Activated CD8-positive, alpha-beta T cell treated with anti-CD3 and anti-CD28 coated beads, Interleukin-2, amount 10 ng/mL, durations not matched to agents 7 days and 5 days (primary cell): ENCODE data around the gene ANKRD24. TPM values are rescaled to one million over a fixed set of nuclear protein-coding genes. Genes with fewer than 3 reads are reported as not detected.
"Not testable (repeated sequence)": the region's sequence is repeated elsewhere in the genome, so short reads cannot be mapped to it uniquely, and the experiment has no call there.

Experiments
- ATAC-seq: fragments of 150-1000 bp; cut with Tn5 transposase; one replicate; pipeline ENCODE4 v1.10.0; 2021; ENCODE audit warnings: moderate library complexity
- CTCF ChIA-PET: fragments of 350-600 bp; sonication (Branson Sonifier 250); formaldehyde crosslinking; loops from one replicate; lab custom pipeline; 2021; ENCODE audit warnings: antibody characterized with exemption; lab: Charles Lee
- POLR2A ChIA-PET: fragments of 350-600 bp; sonication (Branson Sonifier 250); formaldehyde crosslinking; loops from one replicate; lab custom pipeline; 2021; ENCODE audit warnings: antibody characterized with exemption; lab: Charles Lee
- DNase-seq: peaks from one replicate; pipeline ENCODE4 v3.0.0-alpha.2; 2020
- H3K27ac Mint-ChIP-seq: one replicate; pipeline ENCODE4 v1.8.0; 2021; ENCODE audit warnings: mild to moderate bottlenecking, mixed read lengths
- H3K27me3 Mint-ChIP-seq: one replicate; pipeline ENCODE4 v1.8.0; 2021; ENCODE audit warnings: low read depth, mixed read lengths
- H3K36me3 Mint-ChIP-seq: one replicate; pipeline ENCODE4 v1.8.0; 2021; ENCODE audit warnings: low read depth, mixed read lengths
- H3K4me1 Mint-ChIP-seq: one replicate; pipeline ENCODE4 v1.8.0; 2021; ENCODE audit warnings: low read depth, mixed read lengths
- H3K4me3 Mint-ChIP-seq: one replicate; pipeline ENCODE4 v1.8.0; 2021; ENCODE audit warnings: mild to moderate bottlenecking, mixed read lengths
- H3K9me3 Mint-ChIP-seq: one replicate; pipeline ENCODE4 v1.8.0; 2022; ENCODE audit warnings: mixed read lengths; ENCODE audit not compliant: insufficient read depth
- total RNA-seq, 2 experiments: library from RNA; stranded (reverse); gene quantifications; one replicate each; pipeline ENCODE4 v1.2.3, GENCODE V29; 2021

Gene ANKRD24
- total RNA-seq, 2 experiments from 2014 or later = 0.68 to 0.73 TPM

DNA sequence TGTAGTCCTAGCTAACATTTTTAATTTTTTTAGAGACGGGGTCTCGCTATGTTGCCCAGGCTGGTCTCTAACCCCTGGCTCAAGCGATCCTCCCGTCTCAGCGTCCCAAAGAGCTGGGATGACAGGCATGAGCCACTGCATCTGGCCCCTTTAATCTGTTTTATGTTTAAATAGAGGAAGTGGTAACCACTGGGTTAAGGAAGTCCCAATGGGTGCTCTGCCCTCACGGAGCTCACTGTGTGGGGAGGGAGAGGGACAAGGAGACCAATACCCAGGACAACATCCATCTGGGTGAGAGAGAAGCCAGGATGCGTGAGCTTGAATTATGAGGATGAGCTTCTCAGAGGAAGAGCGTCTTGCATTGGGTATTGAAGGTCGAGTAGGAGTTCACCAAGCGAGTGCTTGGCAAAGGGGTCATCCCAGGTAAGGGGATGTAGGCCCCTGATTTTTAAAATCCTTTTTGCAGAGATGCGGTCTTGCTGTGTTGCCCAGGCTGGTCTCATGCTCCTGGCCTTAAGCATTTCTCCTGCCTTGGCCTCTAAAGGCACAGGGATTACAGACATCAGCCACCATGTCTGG, 78.2 kb downstream of the ANKRD24 start:
- Mint-ChIP-seq H3K27me3 (no peaks in the 10 kb centered on the region), H3K4me1 (peaks cover 30% of the 10 kb centered on the region), H3K4me3 (no peak overlapping the region), H3K27ac (peak overlapping the region; percentile 39), H3K36me3 (peaks cover 42% of the 10 kb centered on the region), H3K9me3 (no peaks in the 10 kb centered on the region)
- CTCF ChIA-PET = interaction anchor here (1.0 to 1.6 kb wide), 2 partner anchors 14 to 92 kb away, joined by 3 to 5 read pairs; partner anchors contain the start of gene YJU2
- ATAC-seq (no peak), DNase-seq (no peak)
- POLR2A ChIA-PET = no interaction called here

DNA sequence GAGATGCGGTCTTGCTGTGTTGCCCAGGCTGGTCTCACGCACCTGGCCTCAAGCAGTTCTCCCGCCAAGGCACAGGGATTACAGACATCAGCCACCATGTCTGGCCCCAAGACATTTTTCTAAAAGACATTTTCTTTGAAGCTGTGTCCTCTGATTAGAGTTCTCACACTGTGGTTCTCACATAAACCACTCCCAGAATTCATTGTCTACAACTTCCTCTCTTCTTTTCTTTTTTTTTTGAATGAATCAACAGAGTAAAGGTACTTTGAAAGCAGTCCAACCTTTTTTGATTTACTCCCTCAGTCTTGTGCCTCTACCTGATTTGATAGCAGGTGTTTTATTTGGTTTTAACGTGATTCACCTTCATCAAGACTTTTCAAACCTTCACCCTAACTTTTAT, 82.3 kb downstream of the ANKRD24 start:
- Mint-ChIP-seq H3K36me3 (peaks cover 49% of the 10 kb centered on the region), H3K4me1 (peaks cover 48% of the 10 kb centered on the region)

DNA sequence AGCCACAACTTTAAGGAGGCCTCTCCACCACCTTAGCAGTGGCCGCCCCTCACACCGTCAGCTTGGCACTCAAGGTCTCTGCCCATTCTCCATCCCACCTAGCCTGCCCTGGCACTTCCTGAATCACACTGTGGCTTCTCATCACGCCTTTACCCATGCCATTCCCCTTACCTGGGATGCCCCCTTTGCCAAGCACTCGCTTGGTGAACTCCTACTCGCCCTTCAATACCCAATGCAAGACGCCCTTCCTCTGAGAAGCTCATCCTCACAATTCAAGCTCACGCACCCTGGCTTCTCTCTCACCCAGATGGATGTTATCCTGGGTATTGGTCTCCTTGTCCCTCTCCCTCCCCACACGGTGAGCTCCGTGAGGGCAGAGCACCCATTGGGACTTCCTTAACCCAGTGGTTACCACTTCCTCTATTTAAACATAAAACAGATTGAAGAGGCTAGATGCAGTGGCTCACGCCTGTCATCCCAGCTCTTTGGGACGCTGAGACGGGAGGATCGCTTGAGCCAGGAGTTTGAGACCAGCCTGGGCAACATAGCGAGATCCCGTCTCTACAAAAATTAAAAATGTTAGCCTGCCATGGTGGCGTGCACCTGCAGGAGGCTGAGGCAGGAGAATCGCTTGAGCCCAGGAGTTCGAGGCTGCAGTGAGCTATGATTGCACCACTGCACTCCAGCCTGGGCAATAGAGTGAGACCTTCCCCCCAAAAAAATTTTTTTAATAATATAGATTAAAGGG, 83.9 kb downstream of the ANKRD24 start:
- DNase-seq (no peak), ATAC-seq (no peak)
- H3K9me3 Mint-ChIP-seq = no peaks in the 10 kb centered on the region
- peaks cover 50% of the 10 kb centered on the region for H3K36me3 Mint-ChIP-seq
- H3K27me3 Mint-ChIP-seq = no peaks in the 10 kb centered on the region
- peaks cover 43% of the 10 kb centered on the region for H3K4me1 Mint-ChIP-seq
- POLR2A ChIA-PET = interaction anchor here (0.7 to 1.3 kb wide), 4 partner anchors 20 to 190 kb away, joined by 3 to 6 read pairs (median 3); partner anchors contain the start of gene YJU2
- peak overlapping the region; percentile 94 for H3K27ac Mint-ChIP-seq
- H3K4me3 Mint-ChIP-seq = no peak overlapping the region
- CTCF ChIA-PET = interaction anchor here (0.6 to 3.8 kb wide), 34 partner anchors 9 to 260 kb away, joined by 3 to 49 read pairs (median 5); partner anchors contain the start of genes CHAF1A, HDGFL2, MPND and SH3GL1

More for the DNA sequence above, 82.3 kb downstream of the ANKRD24 start:
- Mint-ChIP-seq H3K9me3 (no peaks in the 10 kb centered on the region), H3K4me3 (peak overlapping the region; percentile 34), H3K27ac (peak overlapping the region; percentile 94), H3K27me3 (no peaks in the 10 kb centered on the region)
- ATAC-seq = peak; percentile 52
- DNase-seq = peak; percentile 29
- ChIA-PET POLR2A (interaction anchor here (1.0 kb wide), 1 partner anchor 18 kb away, joined by 3 read pairs; the partner anchor contains the start of gene YJU2), CTCF (interaction anchor here (0.7 to 3.8 kb wide), 5 partner anchors 17 to 136 kb away, joined by 3 to 49 read pairs (median 19); partner anchors contain the start of genes CHAF1A, SH3GL1 and YJU2)

DNA sequence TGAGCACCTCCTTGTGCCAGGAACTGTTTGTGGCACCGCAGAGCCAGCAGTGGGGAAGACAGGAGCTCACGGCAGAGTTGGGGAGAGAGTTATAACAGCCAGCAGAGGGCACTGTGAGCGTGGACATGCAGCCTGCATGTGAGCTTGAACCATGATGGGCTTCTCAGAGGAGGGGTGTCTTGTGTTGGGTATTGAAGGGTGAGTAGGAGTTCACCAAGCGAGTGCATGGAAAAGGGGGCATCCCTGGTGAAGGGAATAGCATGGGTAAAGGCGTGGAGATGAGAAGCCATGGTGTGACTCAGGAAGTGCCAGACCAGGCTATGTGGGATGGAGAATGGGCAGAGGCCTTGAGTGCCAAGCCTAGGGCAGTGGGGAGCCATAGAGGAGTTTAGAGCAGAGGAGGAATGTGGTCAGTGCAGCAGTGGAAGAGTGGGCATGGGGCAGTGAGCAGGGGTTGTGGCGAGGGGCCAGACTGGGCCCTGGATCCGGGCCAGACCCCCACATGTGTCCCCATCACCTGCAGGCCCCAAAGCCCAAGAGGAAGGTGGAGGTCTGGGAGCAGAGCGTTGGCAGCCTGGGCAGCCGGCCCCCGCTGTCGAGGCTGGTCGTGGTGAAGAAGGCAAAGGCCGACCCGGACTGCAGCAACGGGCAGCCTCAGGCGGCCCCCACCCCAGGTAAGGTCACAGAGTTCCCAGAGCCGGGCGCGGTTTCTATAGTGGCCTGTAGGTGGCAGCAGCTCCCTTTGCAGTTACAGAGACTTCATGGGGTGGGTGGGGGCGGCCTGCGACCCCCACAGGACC, 84.8 kb downstream of the ANKRD24 start:
- POLR2A ChIA-PET = interaction anchor here (0.7 to 1.3 kb wide), 5 partner anchors 20 to 189 kb away, joined by 3 to 6 read pairs (median 3); partner anchors contain the start of gene YJU2
- CTCF ChIA-PET = interaction anchor here (0.6 to 3.8 kb wide), 37 partner anchors 9 to 259 kb away, joined by 3 to 49 read pairs (median 5); partner anchors contain the start of genes CHAF1A, HDGFL2, MPND and SH3GL1
- DNase-seq = peak; percentile 77
- Mint-ChIP-seq H3K36me3 (peaks cover 56% of the 10 kb centered on the region), H3K4me1 (peaks cover 43% of the 10 kb centered on the region), H3K27ac (peak overlapping the region; percentile 78), H3K27me3 (no peaks in the 10 kb centered on the region), H3K4me3 (no peak overlapping the region), H3K9me3 (no peaks in the 10 kb centered on the region)
- peak; percentile 60 for ATAC-seq

DNA sequence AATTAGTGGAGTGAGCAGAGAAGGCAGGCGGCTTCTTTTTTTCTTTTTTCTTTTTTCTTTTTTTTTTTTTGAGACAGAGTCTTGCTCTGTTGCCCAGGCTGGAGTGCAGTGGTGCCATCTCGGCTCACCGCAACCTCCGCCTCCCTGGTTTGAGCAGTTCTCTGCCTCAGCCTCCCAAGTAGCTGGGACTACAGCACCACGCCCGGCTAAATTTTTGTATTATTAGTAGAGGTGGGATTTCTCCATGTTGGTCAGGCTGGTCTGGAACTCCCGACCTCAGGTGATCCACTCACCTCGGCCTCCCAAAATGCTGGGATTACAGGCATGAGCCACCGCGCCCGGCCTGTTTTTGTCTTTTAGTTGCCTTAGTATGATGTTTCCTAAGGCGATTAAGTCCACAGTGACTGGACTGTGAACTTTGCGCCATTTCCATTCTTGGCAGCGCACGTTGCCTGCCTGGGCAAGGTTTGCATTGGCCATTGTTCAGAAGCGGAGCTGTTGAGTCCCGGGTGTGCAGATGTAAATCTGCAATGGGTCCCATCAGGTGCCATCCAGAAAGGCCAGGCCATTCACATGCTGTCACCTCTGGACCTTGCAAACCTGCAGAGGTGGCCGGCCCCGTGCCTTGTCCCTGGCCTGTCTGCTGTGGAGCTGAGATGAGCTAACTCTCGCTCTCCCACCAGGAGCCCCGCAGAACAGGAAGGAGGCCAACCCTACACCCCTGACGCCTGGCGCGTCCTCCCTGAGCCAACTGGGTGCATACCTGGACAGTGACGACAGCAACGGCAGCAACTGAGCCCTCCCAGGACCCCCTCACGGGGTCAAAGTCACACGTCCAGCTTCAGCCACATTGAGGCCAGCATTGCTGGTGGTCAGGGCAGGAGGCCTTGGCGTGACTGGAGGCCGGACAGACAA, 85.7 kb downstream of the ANKRD24 start:
- DNase-seq (no peak), ATAC-seq (no peak)
- H3K27me3 Mint-ChIP-seq = no peaks in the 10 kb centered on the region
- no peak overlapping the region for H3K27ac Mint-ChIP-seq
- ChIA-PET POLR2A (interaction anchor here (1.1 to 1.3 kb wide), 2 partner anchors 85 to 134 kb away, joined by 3 to 6 read pairs; no protein-coding TSS in a partner anchor), CTCF (interaction anchor here (0.7 to 3.8 kb wide), 13 partner anchors 11 to 452 kb away, joined by 3 to 49 read pairs (median 9); partner anchors contain the start of genes CHAF1A, HDGFL2, MPND and SH3GL1)
- H3K4me1 Mint-ChIP-seq = peaks cover 41% of the 10 kb centered on the region
- H3K9me3 Mint-ChIP-seq = no peaks in the 10 kb centered on the region
- H3K4me3 Mint-ChIP-seq = no peak overlapping the region
- peaks cover 54% of the 10 kb centered on the region for H3K36me3 Mint-ChIP-seq

DNA sequence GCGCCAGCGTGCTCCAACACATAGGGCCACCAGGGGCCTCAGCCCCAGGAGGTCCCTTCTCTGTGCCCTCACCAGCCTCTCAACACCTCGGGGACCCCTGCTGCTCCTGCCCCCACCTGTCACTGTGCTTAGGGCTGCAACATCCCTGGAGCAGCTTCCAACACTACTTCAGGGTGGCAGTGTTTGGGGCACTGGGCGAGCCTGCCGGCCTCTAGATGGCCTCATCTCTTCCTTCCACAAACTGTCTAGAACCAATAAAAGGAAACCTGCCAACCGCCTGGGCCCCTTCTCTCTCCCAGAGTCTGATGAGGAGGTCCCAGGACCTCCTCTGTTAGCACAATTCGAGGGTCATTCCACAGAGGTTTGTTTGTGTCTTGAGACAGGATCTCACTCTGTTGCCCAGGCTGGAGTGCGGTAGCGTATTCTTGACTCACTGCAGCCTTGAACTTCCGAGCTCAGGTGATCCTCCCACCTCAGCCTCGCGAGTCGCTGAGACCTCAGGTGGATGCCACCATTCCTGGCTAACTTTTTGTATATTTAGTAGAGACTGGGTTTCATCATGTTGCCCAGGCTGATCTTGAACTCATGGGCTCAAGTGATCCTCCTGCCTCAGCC, 86.4 kb downstream of the ANKRD24 start:
- H3K9me3 Mint-ChIP-seq = no peaks in the 10 kb centered on the region
- no peak overlapping the region for H3K4me3 Mint-ChIP-seq
- peaks cover 34% of the 10 kb centered on the region for H3K4me1 Mint-ChIP-seq
- ChIA-PET POLR2A (no interaction called here), CTCF (interaction anchor here (0.7 to 3.7 kb wide), 6 partner anchors 15 to 452 kb away, joined by 3 to 49 read pairs (median 4); partner anchors contain the start of gene STAP2)
- peaks cover 51% of the 10 kb centered on the region for H3K36me3 Mint-ChIP-seq
- H3K27me3 Mint-ChIP-seq = no peaks in the 10 kb centered on the region
- no peak overlapping the region for H3K27ac Mint-ChIP-seq
- ATAC-seq (no peak), DNase-seq (no peak)

DNA sequence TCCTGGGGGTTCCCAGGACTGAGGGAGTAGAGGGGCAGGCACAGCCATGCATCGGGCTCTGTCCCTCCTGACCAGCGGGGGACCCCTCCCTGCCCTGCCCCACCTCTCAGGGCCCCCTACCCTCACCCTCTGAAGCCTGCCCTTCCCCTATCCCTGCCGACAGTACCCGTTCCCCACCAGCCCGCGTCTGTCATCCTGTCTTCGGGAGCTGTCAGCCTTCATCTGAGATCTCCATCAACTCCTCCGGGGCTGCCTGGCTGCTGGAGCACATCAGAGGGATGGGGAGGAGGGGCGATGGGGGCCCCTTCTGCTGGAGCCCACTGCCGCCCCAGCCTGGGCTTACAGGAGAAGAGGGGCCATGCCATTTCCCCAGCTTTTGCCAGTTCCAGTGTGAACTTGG, 90.4 kb downstream of the ANKRD24 start:
- Mint-ChIP-seq H3K9me3 (no peaks in the 10 kb centered on the region), H3K4me3 (no peak overlapping the region), H3K27ac (no peak overlapping the region), H3K36me3 (peaks cover 24% of the 10 kb centered on the region), H3K4me1 (peaks cover 2% of the 10 kb centered on the region), H3K27me3 (no peaks in the 10 kb centered on the region)
- CTCF ChIA-PET = no interaction called here
- DNase-seq = no peak
- no peak for ATAC-seq
- POLR2A ChIA-PET = no interaction called here

DNA sequence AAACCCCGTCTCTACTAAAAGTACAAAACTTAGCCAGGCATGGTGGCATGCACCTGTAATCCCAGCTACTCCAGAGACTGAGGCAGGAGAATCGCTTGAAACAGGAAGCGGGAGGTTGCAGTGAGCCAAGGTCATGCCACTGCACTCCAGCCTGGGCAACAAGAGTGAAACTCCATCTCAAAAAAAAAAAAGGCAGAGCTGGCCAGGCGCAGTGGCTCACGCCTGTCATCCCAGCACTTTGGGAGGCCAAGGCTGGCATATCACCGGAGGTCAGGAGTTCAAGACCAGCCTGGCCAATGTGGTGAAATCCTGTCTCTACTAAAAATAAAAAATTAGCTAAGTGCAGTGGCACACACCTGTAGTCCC, 91.8 kb downstream of the ANKRD24 start:
- H3K4me1 Mint-ChIP-seq, ATAC-seq, H3K9me3 Mint-ChIP-seq, H3K27me3 Mint-ChIP-seq, H3K27ac Mint-ChIP-seq, DNase-seq, H3K4me3 Mint-ChIP-seq, CTCF ChIA-PET: not testable (repeated sequence)
- H3K36me3 Mint-ChIP-seq = peaks cover 13% of the 10 kb centered on the region
- POLR2A ChIA-PET = interaction anchor here (0.6 to 1.0 kb wide), 2 partner anchors 84 to 197 kb away, joined by 3 read pairs; no protein-coding TSS in a partner anchor
